Hepatocyte (in vitro differentiated cells): ENCODE measurements around the gene SHROOM3. TPM values are rescaled to one million over a fixed set of nuclear protein-coding genes. Genes with fewer than 3 reads are reported as not detected.

Source experiments
- DNase-seq: peaks from one replicate; pipeline ENCODE4 v3.0.0-alpha.2; 2016; ENCODE audit warnings: low spot score
- H2AFZ ChIP-seq: fragments of 200-600 bp; sonication (generic); 2 replicates; pipeline ENCODE4 v1.6.0; 2016; ENCODE audit warnings: antibody characterized with exemption, mild to moderate bottlenecking
- H3K27ac ChIP-seq: fragments of 200-600 bp; sonication (generic); 2 replicates; pipeline ENCODE4 v1.5.1; 2016; ENCODE audit warnings: mild to moderate bottlenecking
- H3K27me3 ChIP-seq: fragments of 200-600 bp; sonication (generic); 2 replicates; pipeline ENCODE4 v1.6.1; 2016
- H3K36me3 ChIP-seq: fragments of 200-600 bp; sonication (generic); replicated peaks from 2 replicates; pipeline ENCODE4 v1.5.1; 2016; ENCODE audit warnings: low read depth; ENCODE audit not compliant: insufficient read depth
- H3K4me1 ChIP-seq: fragments of 200-600 bp; sonication (generic); 2 replicates; pipeline ENCODE4 v1.5.1; 2016; ENCODE audit warnings: mild to moderate bottlenecking, moderate library complexity; ENCODE audit not compliant: insufficient read depth
- H3K4me2 ChIP-seq: fragments of 200-600 bp; sonication (generic); 2 replicates; pipeline ENCODE4 v1.6.0; 2016
- H3K4me3 ChIP-seq: fragments of 200-600 bp; sonication (generic); 2 replicates; pipeline ENCODE4 v1.5.1; 2016; ENCODE audit warnings: mild to moderate bottlenecking
- H3K79me2 ChIP-seq: fragments of 200-600 bp; sonication (generic); 2 replicates; pipeline ENCODE4 v1.6.0; 2017; ENCODE audit warnings: mild to moderate bottlenecking
- H3K9me2 ChIP-seq: fragments of 200-600 bp; sonication (generic); replicated peaks from 2 replicates; pipeline ENCODE4 v1.6.0; 2017; ENCODE audit warnings: mild to moderate bottlenecking; ENCODE audit not compliant: insufficient read depth
- H3K9me3 ChIP-seq: fragments of 200-600 bp; sonication (generic); 2 replicates; pipeline ENCODE4 v1.5.1; 2016; ENCODE audit warnings: low read depth, mild to moderate bottlenecking
- H4K20me1 ChIP-seq: fragments of 200-600 bp; sonication (generic); 2 replicates; pipeline ENCODE4 v1.6.0; 2016; ENCODE audit warnings: mild to moderate bottlenecking; ENCODE audit not compliant: insufficient read depth, poor library complexity, severe bottlenecking
- CTCF ChIP-seq: fragments of 200-600 bp; sonication (generic); IDR thresholded peaks from 2 replicates; pipeline ENCODE4 v1.5.1; 2016; ENCODE audit warnings: antibody characterized with exemption, mild to moderate bottlenecking; ENCODE audit not compliant: poor library complexity
- EZH2 ChIP-seq: fragments of 200-600 bp; sonication (generic); IDR thresholded peaks from 2 replicates; pipeline ENCODE4 v1.6.1; 2016; ENCODE audit warnings: antibody characterized with exemption, mild to moderate bottlenecking, borderline replicate concordance
- EZH2phosphoT487 ChIP-seq: fragments of 200-600 bp; sonication (generic); IDR thresholded peaks from one replicate; pipeline ENCODE4 v1.6.1; 2018; ENCODE audit warnings: antibody characterized with exemption, mild to moderate bottlenecking, low read depth, moderate library complexity; ENCODE audit not compliant: unreplicated experiment, severe bottlenecking
- WGBS: methylation state at CpG from one replicate; pipeline ENCODE4 v1.1.6; 2016; ENCODE audit warnings: low lambda C conversion rate; ENCODE audit errors: missing lambda C conversion rate; 5-methylcytosine and 5-hydroxymethylcytosine counted together
- polyA plus RNA-seq: library from polyadenylated mRNA; unstranded; fragments of >200 nt; fragmentation: Nextera tagmentation; extraction: Ambion mirVana; gene quantifications from 2 replicates; pipeline ENCODE4 v1.2.1, GENCODE V29; 2016
- total RNA-seq: library from RNA; depleted of rRNA; stranded (reverse); fragments of >200 nt; gene quantifications from 2 replicates; pipeline ENCODE4 v1.2.3, GENCODE V29; 2014

Gene SHROOM3
- total and polyA plus RNA-seq, 2 experiments from 2014 or later, result 35.0 to 63.1 TPM

DNA sequence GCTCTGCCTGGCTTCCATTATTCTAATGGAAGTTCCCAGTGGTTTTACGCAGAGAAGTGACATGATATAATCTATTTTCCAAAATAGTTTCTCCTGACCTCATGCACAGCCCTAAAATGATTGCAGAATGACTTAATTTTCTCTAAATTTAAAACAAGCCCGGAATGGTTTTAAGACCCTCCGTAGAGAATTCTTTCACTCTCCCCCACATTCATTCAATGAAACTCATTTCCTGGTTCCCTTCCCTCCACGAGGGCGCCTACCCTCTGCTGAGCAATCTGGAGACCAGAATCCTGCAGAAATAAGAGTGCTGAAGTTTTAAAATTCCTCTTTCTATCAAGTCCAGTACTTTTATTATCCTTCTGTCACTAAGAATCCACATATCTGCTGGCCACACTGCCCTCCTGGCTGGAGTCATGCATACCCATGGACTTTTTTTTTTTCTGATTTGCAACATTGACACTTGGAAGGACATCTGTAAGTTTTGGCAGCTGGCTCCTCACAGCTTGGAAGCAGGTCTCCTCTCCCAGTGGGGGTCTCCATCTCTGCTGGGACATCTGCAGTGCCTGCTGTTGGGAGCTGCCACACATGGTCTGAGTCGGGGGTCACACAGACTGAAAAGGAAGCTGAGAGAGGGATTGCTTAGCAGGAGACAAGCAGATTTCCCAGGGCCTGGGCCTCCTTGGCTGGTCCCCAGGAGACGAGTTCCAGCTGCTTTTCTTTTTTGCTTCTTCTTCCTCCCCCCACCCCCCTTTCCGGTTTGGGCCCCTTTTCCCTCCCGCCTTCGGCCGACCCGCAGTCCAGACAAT lies 376.8 kb downstream of the SHROOM3 start:
- no peak overlapping the region for H2AFZ ChIP-seq
- no peak overlapping the region for H3K4me3 ChIP-seq
- H3K9me3 ChIP-seq, result peaks cover 13% of the 10 kb centered on the region
- peak overlapping the region; percentile 41 for H3K4me2 ChIP-seq
- no peaks in the 10 kb centered on the region for H3K79me2 ChIP-seq
- no peaks in the 10 kb centered on the region for H3K36me3 ChIP-seq
- peak overlapping the region; percentile 45 for H3K27ac ChIP-seq
- no peaks in the 10 kb centered on the region for H3K27me3 ChIP-seq
- no peaks in the 10 kb centered on the region for H4K20me1 ChIP-seq
- TF ChIP-seq EZH2, result no peak
- no peak for TF ChIP-seq EZH2phosphoT487
- TF ChIP-seq CTCF, result no peak
- peaks cover 6% of the 10 kb centered on the region for H3K4me1 ChIP-seq
- DNase-seq, result peak; percentile 38
- no peaks in the 10 kb centered on the region for H3K9me2 ChIP-seq
- 41% methylated on average over 11 of the region's 12 CpGs for WGBS

- Histone ChIP-seq H3K4me3 (no peak overlapping the region), H3K4me1 (peaks cover 6% of the 10 kb centered on the region), H3K79me2 (no peaks in the 10 kb centered on the region), H3K36me3 (no peaks in the 10 kb centered on the region), H3K9me3 (peaks cover 12% of the 10 kb centered on the region), H4K20me1 (no peaks in the 10 kb centered on the region), H2AFZ (no peak overlapping the region), H3K9me2 (no peaks in the 10 kb centered on the region), H3K27me3 (no peaks in the 10 kb centered on the region), H3K27ac (peak overlapping the region; percentile 45), H3K4me2 (no peak overlapping the region)
- no peak for TF ChIP-seq EZH2
- 98% methylated on average over 4 of the region's 4 CpGs for WGBS
- DNase-seq, result no peak
These were observed 378.0 kb downstream of the SHROOM3 start for GRCh38 chr4:76813070-76813469.

GRCh38 chr4:76821641-76822040 lies 386.6 kb downstream of the SHROOM3 start:
- Histone ChIP-seq H3K4me2 (no peak overlapping the region), H3K27ac (peak overlapping the region; percentile 56)
- DNase-seq, result no peak

More at GRCh38 chr4:76821641-76822040, 386.6 kb downstream of the SHROOM3 start:
- Histone ChIP-seq H3K79me2 (no peaks in the 10 kb centered on the region), H3K4me3 (no peak overlapping the region), H3K9me2 (no peaks in the 10 kb centered on the region), H3K36me3 (no peaks in the 10 kb centered on the region), H3K27me3 (no peaks in the 10 kb centered on the region), H3K4me1 (no peaks in the 10 kb centered on the region), H4K20me1 (no peaks in the 10 kb centered on the region), H2AFZ (no peak overlapping the region), H3K9me3 (no peaks in the 10 kb centered on the region)
- 68% methylated on average over 1 of the region's 1 CpG for WGBS
- TF ChIP-seq EZH2phosphoT487, result no peak
- TF ChIP-seq EZH2, result no peak
- TF ChIP-seq CTCF, result no peak
